GM18520 (cell line): ENCODE results near the gene CYP3A4.
"Not testable (repeated sequence)": the region's sequence is repeated elsewhere in the genome, so short reads cannot be mapped to it uniquely, and the experiment has no call there.

Experiments used
- ATAC-seq: cut with Tn5 transposase; IDR thresholded peaks from one replicate; pipeline ENCODE4 v1.9.1; 2021; ENCODE audit not compliant: unreplicated experiment

Gene CYP3A4

DNA sequence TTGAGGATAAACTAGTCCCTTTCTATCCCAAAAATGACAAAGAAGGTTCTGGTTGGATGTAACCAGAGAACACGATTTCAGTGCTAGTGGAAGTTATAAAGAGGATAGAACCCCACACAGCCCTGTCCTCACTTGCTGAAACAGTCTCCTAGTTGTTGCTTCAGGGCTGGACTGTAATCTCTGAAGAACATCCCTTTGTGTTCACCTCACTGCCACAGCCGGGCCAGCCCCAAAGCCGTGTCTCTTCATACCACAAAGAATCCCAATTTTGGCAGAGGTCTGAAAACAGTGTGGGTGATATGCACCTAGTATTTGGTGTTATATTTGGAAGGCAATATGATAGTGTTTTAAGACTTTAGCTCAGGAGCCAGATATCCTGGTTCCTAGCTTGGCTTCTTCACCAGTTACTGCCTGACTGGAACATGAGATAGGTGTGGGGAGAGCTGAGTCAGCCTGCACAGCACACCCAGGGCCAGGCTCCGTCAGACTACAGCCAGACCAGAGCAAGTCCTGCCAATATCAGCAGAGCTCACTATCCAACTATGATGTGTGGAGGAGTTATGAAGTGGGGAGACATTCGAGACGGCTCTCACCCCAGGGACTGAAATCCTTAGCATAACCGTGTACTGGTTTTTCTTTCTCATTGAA is 21.2 kb downstream of the CYP3A4 start:
- ATAC-seq: no peak

DNA sequence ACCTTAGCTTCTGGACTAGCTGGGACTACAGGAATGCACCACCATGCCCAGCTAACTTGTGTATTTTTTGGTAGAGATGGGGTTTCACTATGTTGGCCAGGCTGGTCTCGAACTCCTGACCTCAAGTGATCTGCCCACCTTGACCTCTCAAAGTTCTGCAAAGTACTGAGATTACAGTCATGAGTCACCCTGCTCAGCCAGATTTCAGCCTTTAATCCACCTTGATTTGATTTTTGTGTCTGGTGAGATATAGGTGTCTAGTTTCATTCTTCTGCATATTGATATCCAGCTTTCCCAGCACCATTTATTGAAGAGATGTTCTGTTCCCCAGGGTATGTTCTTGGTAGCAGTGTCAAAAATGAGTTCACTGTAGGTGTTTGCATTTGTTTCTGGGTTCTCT is 28.9 kb downstream of the CYP3A4 start:
- no peak for ATAC-seq

DNA sequence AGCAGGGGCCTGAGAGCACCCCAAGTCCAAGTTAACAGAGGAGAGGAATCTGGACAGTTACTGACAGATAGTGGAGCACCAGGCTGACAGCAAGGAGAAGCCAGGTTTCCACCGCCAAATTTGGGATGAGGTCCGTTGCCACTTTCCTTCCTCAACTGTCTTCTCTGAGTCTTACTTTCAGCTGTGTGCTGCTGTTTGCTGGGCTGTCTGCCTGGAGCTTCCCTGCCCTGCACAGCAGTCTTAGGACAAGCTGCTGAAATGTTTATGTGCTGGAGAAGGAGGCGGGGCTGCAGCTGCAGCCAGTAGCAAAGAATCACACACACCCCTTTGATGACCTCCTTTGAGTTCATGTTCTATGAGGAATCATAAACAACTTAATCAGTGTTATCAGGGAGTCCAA is 31.6 kb downstream of the CYP3A4 start:
- ATAC-seq: no peak

DNA sequence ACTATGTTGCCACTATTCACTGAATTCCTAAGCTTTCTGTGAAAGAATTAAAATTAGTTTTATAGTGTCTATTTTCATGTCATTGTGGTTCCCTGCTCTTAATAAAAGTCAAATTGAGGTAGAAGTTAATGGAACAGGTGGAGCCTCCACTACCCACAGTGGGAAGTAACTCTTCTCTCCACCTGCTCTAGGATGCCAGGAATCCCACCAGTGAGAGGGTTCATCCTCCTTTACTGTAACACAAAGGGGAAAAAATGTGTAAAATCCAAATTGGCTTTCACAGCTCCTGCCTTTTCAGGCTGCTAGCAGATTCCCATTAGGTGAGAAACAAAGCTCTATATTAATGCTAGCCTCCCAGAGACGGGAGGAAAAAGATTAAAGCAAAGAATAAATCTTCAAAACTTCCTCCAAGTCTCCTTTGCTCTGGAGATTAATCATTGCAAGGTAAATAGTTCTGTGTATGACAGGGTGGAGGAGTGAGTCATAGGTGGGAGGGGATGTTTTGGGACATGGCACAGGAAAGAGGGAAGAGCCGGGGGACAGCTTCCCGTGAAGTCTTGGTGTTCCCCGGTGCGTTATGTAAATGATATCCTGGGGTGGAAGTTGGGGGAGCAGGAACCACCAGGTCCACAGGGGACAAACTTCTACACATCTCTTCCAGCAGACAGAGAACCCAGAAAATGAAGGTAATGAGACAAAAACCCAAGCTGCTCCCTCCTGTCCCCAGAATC is 32.5 kb downstream of the CYP3A4 start:
- ATAC-seq: not testable (repeated sequence)

DNA sequence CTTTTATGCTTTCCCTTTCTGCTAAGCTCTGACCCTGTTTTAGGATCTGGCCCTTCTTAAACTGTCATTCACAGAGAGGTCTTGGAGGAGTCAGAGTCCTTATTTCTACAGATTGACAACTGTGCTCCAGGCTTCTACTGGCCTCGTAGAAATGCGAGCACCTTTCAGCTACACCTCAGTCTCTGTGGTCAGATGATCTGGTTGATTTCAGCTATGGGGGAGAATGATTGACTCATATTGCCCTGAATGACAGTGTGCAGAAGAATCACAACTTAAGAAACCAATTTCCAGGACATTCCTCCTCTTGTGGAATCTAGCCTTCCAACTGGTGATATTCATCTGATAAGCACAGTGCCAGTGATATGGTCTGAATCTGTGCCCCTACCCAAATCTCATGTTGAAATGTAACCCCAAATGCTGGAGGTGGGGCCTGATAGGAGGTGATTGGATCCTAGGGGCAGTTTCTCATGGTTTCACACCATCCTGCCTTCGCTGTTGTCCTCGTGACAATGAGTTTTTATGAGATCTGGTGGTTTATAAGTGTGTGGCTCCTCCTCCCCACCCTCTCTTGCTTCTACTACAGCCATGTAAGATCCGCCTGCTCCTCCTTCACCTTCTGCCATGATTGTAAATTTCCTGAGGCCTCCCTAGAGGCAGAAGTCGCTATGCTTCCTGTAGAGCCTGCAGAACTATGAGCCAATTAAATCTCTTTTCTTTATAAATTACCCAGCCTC is 35.0 kb downstream of the CYP3A4 start:
- no peak for ATAC-seq

DNA sequence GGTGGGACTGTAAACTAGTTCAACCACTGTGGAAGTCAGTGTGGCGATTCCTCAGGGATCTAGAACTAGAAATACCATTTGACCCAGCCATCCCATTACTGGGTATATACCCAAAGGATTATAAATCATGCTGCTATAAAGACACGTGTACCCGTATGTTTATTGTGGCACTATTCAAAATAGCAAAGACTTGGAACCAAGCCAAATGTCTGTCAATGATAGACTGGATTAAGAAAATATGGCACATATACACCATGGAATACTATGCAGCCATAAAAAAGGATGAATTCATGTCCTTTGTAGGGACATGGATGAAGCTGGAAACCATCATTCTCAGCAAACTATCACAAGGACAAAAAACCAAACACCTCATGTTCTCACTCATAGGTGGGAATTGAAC is 37.1 kb downstream of the CYP3A4 start:
- ATAC-seq: not testable (repeated sequence)

DNA sequence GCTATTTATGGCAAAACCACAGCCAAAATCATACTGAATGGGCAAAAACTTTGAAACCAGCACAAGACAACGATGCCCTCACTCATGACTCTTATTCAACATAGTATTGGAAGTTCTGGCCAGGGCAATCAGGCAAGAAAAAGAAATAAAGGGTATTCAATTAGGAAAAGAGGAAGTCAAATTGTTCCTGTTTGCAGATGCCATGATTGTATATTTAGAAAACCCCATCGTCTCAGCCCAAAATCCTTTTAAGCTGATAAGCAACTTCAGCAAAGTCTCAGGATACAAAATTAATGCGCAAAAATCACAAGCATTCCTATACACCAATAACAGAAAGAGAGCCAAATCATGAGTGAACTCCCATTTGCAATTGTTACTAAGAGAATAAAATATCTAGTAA is 38.6 kb downstream of the CYP3A4 start:
- ATAC-seq: not testable (repeated sequence)

DNA sequence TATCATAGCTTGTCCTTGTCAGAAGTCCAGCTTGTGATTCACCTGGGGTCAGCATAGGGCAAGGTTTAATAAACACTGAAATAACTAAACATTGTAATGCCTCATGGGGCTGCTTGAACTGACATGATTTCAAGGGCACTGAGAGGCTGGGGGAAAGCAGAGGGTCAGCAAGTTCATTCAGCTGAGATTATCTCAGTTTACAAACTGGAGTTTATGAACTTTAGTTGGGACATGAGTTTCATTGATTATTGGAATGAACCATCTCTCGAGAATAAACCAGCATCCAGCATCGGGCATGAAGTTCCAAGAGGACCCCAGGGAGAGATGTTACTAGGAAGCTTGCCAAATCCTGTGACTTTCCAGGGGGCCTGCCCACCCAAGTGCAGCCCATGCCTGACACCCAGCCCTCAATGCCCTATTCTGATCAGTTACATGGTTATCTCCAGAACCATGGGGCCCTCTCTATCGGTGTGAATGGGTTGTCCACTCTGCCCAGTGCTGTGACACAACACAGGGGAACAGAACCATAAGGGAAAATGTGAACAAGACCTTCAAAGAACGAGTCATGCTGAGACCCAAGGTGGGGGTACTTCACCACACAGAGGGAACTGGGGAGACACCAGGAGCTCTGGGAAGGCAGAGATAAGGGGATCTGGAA is 41.1 kb downstream of the CYP3A4 start:
- no peak for ATAC-seq

DNA sequence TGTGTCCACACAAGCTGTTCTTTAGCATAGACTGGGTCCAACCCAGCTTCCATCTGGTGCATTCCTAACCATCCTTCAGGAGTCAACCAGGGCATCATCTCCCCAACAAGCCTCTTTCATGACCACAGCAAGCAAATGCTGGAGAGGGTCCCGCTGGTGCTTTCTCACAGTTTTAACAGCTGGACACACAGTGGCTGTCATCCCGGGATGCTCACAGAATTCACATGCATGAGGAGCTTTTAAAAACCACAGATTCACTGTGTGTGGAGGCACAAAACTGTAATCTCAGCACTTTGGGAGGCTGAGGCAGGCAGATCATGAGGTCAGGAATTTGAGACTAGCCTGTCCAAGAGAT is 42.6 kb downstream of the CYP3A4 start:
- no peak for ATAC-seq

DNA sequence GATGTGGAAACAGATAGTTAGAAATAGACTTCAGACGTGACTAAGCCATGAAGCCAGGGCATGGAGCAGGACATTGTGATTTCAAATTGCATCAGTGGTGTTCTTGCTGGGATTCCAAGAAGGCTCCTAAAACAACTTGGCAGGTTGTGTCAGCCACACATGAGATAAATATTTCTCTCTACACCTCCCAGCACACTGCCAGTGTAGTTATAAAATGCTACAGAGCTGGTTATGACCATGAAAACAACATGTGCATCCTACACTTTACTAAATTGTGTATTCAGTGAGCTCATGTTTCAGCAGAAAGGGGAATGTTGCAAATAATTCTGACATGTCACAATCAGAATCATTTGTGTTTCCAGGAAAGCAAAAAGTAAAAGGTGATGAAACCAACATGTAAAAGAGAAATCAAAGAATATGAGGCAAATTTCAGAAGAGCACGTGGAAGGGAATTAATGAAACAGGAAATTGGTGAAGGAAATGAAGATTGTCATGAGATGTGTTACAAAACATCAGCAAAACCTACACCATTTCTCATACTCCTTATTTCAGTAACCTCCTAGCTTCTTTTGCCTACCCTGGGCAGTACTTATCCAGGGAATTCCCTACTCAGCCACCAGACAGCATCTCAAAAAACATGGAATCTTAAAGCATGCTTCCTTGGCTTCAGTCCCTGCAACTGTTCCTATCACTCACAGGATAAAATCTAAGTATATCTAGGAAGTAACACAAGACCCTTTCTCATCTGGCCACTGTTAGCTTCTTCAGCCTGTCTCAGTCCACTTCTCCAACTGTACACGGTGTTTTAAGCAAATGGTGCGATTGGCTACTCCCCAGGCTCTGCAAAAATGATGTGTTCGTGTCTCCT is 43.2 kb downstream of the CYP3A4 start:
- no peak for ATAC-seq

DNA sequence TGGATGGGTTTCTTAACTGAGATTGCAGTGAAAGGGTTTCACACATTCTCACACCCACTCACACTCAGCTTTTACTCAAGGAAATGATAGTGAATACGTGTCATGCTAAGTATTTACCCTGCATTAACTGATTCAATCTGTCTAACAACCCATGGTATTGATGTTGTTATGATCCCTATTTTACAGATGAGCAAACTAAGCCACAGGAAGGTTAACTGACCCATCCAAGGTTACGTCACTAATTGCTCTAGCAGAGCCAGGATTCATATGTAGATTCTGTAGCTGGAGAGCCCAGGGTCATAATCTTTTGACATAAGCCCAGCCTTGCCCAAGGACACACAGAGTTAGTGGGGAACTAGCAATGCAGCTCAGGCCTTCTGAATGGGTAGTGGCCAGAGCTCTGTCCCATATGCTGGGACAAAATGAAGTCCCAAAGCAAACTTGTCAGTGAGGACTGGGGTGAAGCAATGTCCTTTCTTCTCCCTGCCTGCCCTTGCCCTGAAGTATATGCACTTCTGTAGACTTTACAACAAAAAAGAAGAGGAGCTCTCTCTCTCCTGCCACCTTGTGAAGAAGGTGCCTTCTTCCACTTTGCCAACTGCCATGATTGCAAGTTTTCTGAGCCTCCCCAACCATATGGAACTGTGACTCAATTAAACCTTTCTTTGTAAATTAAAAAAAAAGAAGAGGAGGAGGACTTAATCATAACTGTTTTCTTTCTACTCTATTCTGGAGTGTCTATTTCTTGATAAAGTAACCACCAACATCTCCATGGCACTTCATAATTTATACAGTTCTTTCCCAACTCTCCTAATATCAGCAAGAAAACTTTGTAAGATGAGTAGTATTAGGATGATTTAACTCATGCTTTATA is 44.0 kb downstream of the CYP3A4 start:
- ATAC-seq: no peak

DNA sequence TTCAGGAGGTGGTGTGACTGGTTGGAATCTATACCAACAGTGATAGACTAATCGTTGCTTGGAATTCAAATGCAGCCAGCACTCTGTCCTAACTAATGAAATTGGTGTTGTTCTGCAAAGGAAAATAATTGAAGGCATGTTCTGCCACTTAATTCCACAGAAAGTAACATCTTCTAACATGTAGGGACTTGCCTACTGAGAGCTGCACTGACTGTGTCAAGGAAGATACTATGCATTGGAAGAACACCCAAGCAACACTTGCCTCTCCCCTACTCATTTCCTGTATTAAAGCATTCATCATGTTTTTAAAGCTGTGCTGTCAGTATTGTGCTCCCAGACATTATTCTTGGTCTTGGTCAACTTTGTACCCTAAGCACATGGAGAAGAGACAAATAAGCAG is 46.3 kb downstream of the CYP3A4 start:
- no peak for ATAC-seq

DNA sequence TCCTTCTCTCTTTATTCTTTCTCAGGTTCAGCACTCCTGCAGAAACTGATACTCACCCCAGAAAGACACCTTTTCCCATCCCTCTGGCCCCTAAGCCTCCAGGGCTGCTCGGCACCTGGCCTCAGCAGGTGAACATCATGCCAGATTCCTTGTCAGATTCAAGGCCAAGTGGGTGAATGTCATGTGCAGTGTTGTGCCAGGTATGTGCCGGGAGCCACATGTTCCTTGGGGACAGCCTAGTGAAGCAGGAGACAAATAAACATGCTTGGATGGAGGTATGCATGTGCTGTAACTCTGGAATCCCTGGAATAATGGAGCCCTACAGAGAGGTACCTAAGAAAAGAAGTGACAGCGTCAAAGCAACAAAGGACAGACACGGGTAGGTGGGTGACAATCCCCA is 47.3 kb downstream of the CYP3A4 start:
- not testable (repeated sequence) for ATAC-seq

DNA sequence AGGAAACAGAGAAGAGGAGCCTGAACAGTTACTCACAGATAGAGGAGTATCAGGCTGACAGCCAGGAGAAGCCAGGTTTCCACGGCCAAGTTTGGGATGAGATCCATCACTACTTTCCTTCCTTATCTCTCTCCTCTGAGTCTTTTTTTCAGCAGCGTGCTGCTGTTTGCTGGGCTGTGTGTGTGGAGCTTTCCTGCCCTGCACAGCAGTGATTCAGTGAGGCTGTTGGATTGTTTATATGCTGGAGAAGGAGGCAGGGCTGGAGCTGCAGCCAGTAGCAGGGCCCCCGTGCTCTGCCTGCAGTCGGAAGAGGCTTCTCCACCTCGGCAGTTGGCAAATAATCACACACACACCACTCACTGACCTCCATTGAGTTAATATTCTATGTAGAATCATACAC is 49.0 kb downstream of the CYP3A4 start, which contains the start of gene CYP3A7:
TSS of gene CYP3A7 (minus strand) at position 210 of the 400 bp plus-strand sequence. CDS start at position 107, 103 bp downstream.
- ATAC-seq: no peak

DNA sequence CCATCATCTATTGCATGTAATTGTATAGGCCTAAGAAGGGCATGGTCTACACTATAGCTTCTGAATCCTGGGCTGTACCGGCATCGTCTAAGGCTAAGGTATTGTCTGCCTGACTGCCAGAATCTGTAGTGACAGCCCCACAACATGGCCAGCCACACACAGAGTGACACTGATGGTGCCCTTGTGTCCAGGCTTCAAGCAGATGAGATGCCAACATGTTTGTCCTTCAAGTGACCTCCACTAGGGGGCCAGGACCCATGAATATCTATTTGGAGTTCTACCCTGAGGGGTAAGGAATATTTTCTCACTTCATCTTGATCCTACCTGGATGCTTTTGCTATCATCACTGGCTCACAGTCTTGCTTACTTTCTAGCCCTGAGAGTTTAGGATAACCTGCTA is 50.5 kb downstream of the CYP3A4 start:
- no peak for ATAC-seq

DNA sequence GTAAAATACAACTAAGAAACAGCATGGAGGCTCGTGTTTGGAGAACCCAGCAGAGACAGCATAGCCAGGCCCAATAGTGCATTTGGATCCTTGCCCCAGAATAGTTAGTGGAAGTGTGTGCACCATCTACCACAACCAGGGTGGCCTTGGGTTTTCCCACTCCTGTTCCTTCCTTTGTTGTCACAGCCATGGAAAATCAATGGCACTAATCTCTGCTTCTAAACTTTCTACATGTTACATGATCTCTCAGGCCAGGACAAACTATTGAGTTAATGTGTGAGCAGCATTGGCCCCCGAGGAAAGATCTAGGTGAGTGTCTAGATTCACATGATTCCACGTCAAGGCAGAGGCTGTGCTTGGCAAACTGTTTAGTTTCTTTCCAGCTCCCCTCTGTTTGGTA is 51.0 kb downstream of the CYP3A4 start:
- ATAC-seq: no peak

DNA sequence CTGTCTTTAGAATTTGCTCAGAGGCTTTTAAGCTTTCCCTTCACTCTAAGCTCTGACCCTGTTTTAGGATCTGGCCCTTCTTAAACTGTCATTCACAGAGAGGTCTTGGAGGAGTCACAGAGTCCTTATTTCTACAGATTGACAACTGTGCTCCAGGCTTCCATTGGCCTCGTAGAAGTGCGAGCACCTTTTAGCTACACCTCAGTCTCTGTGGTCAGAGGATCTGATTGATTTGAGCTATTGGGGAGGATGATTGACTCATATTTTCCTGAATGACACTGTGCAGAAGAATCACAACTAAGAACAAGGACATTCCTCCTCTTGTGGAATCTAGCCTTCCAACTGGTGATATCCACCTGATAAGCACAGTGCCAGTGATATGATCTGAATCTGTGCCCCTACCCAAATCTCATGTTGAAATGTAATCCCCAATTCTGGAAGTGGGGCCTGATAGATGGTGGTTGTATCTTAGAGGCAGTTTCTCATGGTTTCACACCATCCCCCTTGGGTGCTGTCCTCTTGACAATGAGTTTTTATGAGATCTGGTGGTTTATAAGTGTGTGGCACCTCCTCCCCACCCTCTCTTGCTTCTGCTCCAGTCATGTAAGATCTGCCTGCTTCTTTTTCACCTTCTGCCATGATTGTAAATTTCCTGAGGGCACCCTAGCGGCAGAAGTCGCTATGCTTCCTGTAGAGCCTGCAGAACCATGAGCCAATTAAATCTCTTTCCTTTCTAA is 52.2 kb downstream of the CYP3A4 start:
- ATAC-seq: no peak

DNA sequence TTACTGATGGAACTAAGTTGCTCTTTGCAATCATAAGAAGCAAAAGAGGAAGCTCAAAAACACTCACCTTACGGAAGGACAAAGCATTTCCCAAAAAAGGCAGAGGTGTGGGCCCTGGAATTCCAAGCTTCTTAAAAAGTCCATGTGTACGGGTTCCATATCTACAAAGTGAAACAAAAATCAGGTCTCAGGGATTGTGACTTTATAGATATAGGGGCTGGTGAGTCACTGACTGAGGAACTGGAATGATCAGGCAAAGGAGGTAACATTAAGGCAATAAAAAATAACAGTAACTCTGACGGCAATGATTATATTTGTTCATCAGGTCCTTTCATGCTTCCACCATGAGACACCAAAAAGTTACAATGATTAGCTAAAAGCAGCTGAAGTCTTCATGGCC is 53.0 kb downstream of the CYP3A4 start:
- no peak for ATAC-seq

DNA sequence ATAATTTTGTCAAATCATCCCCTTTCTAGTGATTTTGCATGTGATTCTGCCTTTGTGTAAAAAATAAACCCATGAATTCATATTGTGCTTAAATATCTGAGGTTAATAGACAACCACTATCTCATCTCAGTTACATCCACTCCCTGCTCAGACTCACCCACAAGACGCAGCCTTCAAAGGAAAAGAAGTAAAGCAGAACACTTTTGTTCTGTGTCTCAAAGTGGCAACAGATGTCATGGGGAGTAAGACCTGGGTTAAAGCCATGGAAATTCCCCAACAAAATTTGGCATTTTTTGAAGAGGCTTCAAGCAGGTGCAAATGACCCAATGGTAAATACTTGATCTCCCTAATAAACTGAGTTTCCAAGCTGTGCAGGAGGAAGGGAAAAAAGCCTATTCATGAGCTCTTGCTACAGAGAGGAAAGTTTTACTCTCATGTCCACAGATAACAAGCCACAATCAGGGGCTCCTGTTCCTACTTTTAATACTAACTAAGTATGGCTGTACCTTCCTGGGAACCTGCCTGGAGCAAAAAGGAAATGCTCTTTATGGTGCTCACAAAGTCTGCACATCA is 53.7 kb downstream of the CYP3A4 start:
- ATAC-seq: no peak
